Large intestine (tissue), 3 donors: ENCODE results near the gene FTO. TPM values are rescaled to one million over a fixed set of nuclear protein-coding genes. Genes with fewer than 3 reads are reported as not detected.

ENCODE experiments used
- DNase-seq, 2 donors: peaks; one replicate each; pipeline versions ENCODE4 v3.0.0 to v3.0.0-alpha.2; 2013
- H3K27ac ChIP-seq: one replicate; pipeline ENCODE4 v1.5.1; 2013; ENCODE audit warnings: low read length
- H3K27me3 ChIP-seq: 2 replicates; pipeline ENCODE4 v1.6.1; 2013; ENCODE audit warnings: low read length; ENCODE audit not compliant: control insufficient read depth, insufficient read depth
- H3K36me3 ChIP-seq: 2 replicates; pipeline ENCODE4 v1.6.1; 2013; ENCODE audit warnings: low read length; ENCODE audit not compliant: control insufficient read depth, insufficient read depth
- H3K4me1 ChIP-seq: one replicate; pipeline ENCODE4 v1.6.1; 2013; ENCODE audit warnings: low read length; ENCODE audit not compliant: control insufficient read depth, insufficient read depth
- H3K4me3 ChIP-seq: one replicate; pipeline ENCODE4 v1.5.1; 2013; ENCODE audit warnings: low read length
- H3K9me3 ChIP-seq: one replicate; pipeline ENCODE4 v1.6.1; 2013; ENCODE audit warnings: mild to moderate bottlenecking, low read depth, low read length, moderate library complexity; ENCODE audit not compliant: control insufficient read depth
- WGBS: methylation state at CpG from one replicate; pipeline ENCODE4 v1.1.5; 2013; ENCODE audit warnings: low lambda C conversion rate; ENCODE audit not compliant: insufficient coverage; 5-methylcytosine and 5-hydroxymethylcytosine counted together
- polyA plus RNA-seq: library from polyadenylated mRNA; unstranded; fragments of 120-200 nt; gene quantifications from one replicate; pipeline ENCODE4 v1.2.1, GENCODE V29; 2013

Gene FTO
- polyA plus RNA-seq, 1 donor = 43.1 TPM

DNA sequence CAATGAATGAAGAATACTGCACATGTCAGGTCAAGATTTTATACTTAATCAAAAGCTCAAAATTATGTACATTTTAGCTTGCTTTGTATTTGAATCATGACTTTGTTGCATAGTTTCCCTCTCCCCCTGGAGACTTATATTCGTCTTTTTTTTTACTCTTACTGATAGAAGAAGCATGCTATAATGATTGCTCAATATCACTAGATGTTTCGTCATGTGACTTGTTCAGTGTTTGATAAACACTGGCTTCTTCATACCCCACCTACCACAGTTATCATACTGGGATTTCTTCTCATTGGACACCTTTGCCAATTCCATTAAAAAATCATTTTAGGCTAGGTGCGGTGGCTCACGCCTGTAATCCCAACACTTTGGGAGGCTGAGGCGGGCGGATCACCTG, 148.7 kb downstream of the FTO start:
- Histone ChIP-seq H3K27ac (no peak overlapping the region), H3K9me3 (no peaks in the 10 kb centered on the region), H3K36me3 (no peaks in the 10 kb centered on the region), H3K4me3 (no peak overlapping the region), H3K27me3 (no peaks in the 10 kb centered on the region), H3K4me1 (no peaks in the 10 kb centered on the region)
- DNase-seq = no peak
- WGBS = no CpG with 5 or more reads among the region's 6 CpGs

DNA sequence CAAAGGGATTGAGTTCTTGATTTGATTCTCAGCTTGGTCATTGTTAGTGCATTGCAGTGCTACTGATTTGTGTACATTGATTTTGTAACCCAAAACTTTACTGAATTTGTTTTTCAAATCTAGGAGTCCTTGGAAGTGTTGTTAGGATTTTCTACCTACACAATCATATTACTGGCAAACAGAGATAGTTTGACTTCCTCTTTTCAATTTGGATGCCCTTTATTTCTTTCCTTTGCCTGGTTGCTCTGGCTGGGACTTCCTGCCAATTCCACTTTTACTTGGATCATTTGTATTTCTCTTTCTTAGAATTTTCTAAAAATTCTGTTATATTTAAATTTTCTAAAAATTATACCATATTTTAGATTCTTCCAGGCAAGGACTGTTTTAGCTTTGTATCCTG, 151.1 kb downstream of the FTO start:
- no peaks in the 10 kb centered on the region for H3K9me3 ChIP-seq
- H3K27ac ChIP-seq = no peak overlapping the region
- H3K4me3 ChIP-seq = no peak overlapping the region
- no peaks in the 10 kb centered on the region for H3K36me3 ChIP-seq
- H3K27me3 ChIP-seq = no peaks in the 10 kb centered on the region
- no peaks in the 10 kb centered on the region for H3K4me1 ChIP-seq
- DNase-seq = no peak

DNA sequence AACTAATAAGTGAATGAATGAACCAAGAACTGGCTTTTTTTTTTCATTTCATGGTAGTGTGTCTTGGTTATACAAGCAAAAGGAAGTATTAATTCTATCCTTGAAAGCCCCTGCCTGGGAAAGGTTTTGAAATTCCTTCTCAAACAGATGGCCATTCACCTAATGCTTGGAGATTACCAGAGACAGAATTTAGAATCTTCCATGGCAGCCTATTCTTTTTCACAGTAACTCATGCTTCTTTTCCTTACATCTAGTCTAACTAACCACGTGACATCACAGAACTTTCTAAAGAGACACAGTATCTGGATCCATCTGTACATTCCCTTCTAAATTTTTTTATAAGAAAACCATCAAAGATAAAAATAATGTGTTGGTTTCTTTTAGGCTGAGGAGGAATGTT, 151.6 kb downstream of the FTO start:
- 100% methylated on average over 1 of the region's 1 CpG for WGBS
- no peaks in the 10 kb centered on the region for H3K36me3 ChIP-seq
- no peaks in the 10 kb centered on the region for H3K4me1 ChIP-seq
- no peaks in the 10 kb centered on the region for H3K27me3 ChIP-seq
- no peak overlapping the region for H3K27ac ChIP-seq
- H3K4me3 ChIP-seq = no peak overlapping the region
- DNase-seq = no peak
- H3K9me3 ChIP-seq = no peaks in the 10 kb centered on the region

DNA sequence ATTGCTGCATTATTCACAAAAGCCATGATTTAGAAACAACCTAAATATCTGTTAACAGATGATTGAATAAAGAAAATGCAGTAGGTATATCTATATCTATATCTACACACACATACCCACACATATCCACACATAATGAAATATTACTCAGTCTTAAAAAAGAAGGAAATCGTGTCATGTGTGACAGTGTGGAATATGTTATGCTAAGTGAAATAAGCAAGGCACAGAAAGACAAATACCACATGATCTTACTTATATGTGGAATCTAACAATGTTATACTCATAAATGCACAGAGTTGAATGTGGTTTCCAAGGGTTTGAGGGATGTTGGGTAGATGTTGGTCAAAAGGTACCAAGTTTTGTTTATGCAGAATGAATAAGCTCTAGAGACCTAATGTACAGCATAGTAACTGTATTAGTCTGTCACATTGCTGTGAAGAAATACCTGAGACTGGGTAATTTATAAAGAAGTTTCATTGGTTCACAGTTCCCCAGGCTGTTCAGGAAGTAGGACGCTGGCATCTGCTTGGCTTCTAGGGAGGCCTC, 156.1 kb downstream of the FTO start:
- WGBS = 100% methylated on average over 1 of the region's 2 CpGs
- no peaks in the 10 kb centered on the region for H3K4me1 ChIP-seq
- H3K4me3 ChIP-seq = no peak overlapping the region
- no peaks in the 10 kb centered on the region for H3K27me3 ChIP-seq
- no peak for DNase-seq
- H3K27ac ChIP-seq = no peak overlapping the region
- H3K9me3 ChIP-seq = no peaks in the 10 kb centered on the region
- H3K36me3 ChIP-seq = no peaks in the 10 kb centered on the region

DNA sequence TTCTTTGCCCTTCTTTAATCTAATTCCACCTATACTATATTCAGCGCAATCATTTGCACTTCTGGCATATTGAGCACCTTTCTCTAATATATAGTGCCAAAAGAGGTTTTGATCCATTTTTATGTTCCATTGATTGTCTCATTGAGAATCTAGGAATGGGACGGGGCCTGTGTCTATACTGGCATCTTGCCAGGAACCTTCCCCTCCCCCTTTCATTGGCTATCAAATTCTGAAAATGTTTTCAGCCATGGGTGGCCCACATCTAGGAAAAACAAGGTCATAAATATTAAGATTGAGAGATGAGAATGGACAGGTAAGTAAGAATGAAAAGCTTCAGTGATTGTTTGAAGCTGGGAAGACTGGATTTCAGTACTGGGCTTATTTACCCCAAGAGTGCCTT, 159.9 kb downstream of the FTO start:
- Histone ChIP-seq H3K27ac (no peak overlapping the region), H3K4me3 (no peak overlapping the region), H3K27me3 (no peaks in the 10 kb centered on the region), H3K4me1 (no peaks in the 10 kb centered on the region), H3K9me3 (no peaks in the 10 kb centered on the region), H3K36me3 (no peaks in the 10 kb centered on the region)
- 100% methylated on average over 1 of the region's 2 CpGs for WGBS
- no peak for DNase-seq

DNA sequence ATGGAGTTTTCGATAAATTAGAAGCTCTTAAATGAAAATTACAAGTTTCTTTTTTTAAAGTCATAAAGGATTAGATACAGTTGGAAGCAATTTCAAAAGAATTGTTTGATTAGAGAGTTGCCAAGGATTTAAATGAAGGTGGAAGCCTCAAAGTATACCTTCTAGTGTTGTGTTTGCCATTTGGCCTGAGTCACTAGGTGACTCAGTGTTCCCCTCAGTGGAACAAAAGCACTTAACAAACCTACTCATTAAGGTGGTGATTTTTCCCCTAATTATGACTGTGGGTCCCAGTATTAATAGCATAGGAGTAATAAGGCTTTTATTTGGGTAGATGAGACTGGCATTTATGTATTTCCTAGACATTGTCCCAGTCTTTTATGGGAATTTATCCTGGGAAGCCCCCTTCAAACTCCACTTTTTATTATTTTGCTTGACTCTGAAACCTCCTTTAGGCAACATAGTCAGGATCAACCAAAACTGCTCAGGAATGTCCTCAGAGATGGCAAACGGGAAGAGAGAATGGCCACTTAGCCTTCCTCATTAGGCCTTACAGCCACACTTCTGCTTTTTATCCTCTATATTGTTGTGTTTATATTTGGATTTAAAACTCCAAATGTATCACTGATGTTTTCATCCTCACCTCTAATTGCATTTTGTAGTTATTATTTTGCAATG, 161.0 kb downstream of the FTO start:
- no peak overlapping the region for H3K27ac ChIP-seq
- no peak overlapping the region for H3K4me3 ChIP-seq
- no peaks in the 10 kb centered on the region for H3K9me3 ChIP-seq
- H3K27me3 ChIP-seq = no peaks in the 10 kb centered on the region
- H3K4me1 ChIP-seq = no peaks in the 10 kb centered on the region
- H3K36me3 ChIP-seq = no peaks in the 10 kb centered on the region
- DNase-seq = no peak
- WGBS = 83% methylated on average over 1 of the region's 2 CpGs

DNA sequence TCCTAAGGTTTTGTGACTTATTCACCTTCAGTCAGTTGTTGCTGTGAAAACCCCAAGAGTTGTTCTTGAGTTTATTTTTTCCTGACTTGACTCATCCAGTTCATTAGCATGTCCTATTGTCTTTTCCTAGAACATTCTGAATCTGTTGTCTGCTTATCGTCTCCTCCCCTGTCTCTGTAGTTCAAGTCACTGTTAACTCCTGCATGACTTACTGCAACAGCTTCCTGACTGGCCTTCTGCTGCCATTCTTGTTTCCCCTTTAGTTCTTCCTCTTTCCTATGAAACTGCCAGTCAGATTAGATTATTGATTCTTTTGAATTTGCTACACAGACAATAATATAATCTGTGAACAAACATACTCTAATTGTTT, 161.5 kb downstream of the FTO start:
- H3K4me1 ChIP-seq = no peaks in the 10 kb centered on the region
- H3K9me3 ChIP-seq = no peaks in the 10 kb centered on the region
- 50% methylated on average over 1 of the region's 1 CpG for WGBS
- no peak overlapping the region for H3K27ac ChIP-seq
- H3K4me3 ChIP-seq = no peak overlapping the region
- H3K27me3 ChIP-seq = no peaks in the 10 kb centered on the region
- H3K36me3 ChIP-seq = no peaks in the 10 kb centered on the region
- DNase-seq = no peak

DNA sequence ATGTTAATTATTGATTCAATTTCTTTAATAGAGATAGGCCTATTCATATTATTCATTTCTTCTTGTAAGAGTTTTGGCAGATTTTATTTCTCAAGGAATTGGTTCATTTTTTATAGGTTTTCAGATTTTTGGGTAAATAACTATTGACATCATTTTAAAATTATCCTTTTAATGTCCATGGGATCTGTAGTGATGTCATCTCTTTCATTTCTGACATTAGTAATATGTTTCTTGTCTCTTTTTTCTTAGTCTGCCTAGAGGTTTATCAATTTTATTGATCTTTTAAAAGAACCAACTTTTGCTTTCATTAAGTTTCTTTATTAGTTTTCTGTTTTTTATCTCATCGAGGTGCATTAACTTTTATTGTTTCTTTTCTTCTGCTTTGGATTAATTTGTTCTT, 162.6 kb downstream of the FTO start:
- 100% methylated on average over 1 of the region's 1 CpG for WGBS

DNA sequence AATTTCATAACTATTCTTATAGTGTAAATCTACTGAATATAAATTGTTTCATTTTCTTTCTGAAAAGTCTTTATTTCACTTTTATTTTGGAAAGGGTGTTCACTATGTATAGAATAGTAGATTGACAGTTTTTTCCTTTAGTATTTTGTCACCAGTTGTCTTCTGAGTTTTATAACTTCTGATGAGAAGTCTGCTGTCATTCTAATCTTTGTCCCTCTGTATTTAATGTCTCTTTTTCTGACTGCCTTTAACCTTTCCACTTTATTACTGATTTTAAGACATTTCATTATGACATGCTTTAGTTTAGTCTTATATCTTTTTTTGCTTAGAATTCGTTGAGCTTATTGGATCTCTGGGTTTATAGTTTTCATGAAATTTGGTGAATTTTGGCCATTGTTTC, 166.9 kb downstream of the FTO start:
- Histone ChIP-seq H3K27ac (no peak overlapping the region), H3K36me3 (no peaks in the 10 kb centered on the region), H3K4me3 (no peak overlapping the region), H3K4me1 (no peaks in the 10 kb centered on the region), H3K9me3 (peaks cover 2% of the 10 kb centered on the region), H3K27me3 (no peaks in the 10 kb centered on the region)
- WGBS = 100% methylated on average over 1 of the region's 1 CpG
- no peak for DNase-seq

More for the DNA sequence above, 162.6 kb downstream of the FTO start:
- H3K4me3 ChIP-seq = no peak overlapping the region
- DNase-seq = no peak
- no peaks in the 10 kb centered on the region for H3K27me3 ChIP-seq
- H3K36me3 ChIP-seq = no peaks in the 10 kb centered on the region
- no peak overlapping the region for H3K27ac ChIP-seq
- H3K4me1 ChIP-seq = no peaks in the 10 kb centered on the region
- H3K9me3 ChIP-seq = no peaks in the 10 kb centered on the region

DNA sequence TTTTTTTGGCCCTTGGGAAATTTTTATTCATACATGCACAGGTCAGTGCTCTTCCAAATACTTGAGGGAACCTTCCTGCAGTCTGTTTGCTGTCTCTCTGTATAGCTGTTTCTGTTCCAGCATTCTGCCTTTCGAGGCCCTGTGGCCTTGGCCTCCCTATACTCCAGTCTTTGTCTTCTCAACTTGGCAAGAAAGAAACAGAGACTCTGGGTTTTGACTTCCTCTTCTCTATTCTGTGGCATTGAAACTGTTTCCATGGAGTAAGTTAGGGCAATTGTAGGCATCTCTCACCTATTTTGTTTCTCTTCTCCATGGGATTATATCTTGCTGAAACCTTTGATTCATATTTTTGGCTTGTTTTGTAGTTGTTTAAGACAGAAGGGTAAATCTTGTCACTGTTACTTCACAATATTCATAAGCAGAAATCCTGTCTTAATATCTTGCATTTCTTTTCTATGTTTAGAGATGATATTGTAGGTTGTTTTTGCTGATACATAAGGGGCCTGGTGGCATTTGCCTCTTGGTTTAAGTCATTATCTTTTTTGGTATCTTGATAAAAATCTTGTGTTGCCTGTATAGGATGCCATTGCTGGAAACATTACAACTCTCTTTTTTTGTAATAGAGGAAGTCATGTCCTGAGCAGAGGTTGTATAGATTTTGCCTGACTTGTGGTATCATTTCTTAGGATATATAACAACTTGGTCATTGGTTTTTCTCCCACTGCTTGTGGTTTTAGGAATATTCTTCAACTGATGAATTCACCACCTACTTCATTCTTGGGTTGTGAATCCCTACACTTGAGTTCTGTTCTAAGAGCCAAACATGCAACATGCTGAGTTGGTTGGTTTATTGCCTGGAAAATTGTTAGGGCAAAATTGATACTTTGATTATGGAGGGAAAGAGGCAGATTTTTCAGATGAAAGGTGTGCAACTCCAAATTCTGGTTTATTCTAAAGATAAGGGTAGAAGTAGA, 168.6 kb downstream of the FTO start:
- H3K4me1 ChIP-seq = no peaks in the 10 kb centered on the region
- H3K9me3 ChIP-seq = peaks cover 2% of the 10 kb centered on the region
- no peak overlapping the region for H3K4me3 ChIP-seq
- no peak overlapping the region for H3K27ac ChIP-seq
- H3K36me3 ChIP-seq = no peaks in the 10 kb centered on the region
- no peak for DNase-seq
- no peaks in the 10 kb centered on the region for H3K27me3 ChIP-seq
- no CpG with 5 or more reads among the region's 1 CpG for WGBS
